Stimulated activated CD4-positive, alpha-beta T cell treated with anti-CD3 and anti-CD28 coated beads, Interleukin-4, amount 100 ng/mL, for 1 hour (primary cell): ENCODE results near the gene ALDH1A2.
"Not testable (repeated sequence)": the region's sequence is repeated elsewhere in the genome, so short reads cannot be mapped to it uniquely, and the experiment has no call there.

Experiments
- DNase-seq: peaks from one replicate; pipeline ENCODE4 v3.0.0-alpha.2; 2020

Gene ALDH1A2

DNA sequence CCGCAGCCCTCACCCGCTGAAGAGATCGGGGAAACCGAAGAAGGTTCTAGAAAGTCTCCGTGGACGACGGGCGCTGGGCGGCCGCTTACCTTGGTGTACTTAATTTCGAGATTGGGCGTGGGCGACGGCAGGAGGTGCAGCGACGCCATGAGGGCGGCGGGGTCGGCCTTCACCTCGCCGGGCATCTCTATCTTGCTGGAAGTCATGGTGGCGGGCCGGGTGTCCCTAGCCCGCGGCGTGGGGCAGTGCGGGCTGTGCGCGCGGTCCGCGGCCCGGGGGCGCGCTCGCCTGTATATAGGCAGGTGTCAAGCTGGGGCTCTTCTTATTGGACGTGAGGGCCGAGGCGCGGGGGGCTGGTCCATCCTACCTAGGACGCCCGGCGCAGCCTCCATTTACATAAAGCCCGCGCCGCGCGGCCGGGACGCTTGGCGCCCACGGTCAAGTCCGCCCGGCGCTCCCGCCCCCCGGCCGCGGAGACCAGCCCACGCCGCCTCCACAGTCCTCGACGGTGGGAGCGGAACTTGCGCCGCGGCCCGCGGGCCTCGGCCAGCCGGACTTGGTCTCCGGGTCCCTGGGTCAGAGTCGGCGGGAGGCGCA, at the start of gene ALDH1A2:
Gene ALDH1A2 (minus strand): TSS at position 267 of the 597 bp plus-strand sequence. CDS start 61 bp downstream, at position 206.
- peak; percentile 18 for DNase-seq

DNA sequence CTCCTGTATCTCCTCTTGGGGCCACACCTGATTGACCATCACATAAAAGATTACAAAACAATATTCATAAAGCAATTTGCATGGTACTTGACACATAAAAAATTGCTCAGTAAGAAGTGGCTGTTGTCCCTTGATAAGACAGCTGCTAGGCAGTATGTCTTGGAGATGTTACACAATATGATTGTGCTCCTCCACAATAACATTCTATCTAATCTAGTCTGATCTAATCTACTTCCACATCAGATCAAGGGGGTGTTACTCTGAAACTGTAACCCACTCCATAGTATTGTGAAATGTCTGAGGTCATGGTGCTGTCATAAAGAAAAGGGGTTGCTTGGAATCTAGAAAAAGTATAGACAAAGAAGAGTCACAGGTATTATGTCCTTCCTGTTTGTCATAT, 49.3 kb upstream of the ALDH1A2 start:
- DNase-seq: no peak

DNA sequence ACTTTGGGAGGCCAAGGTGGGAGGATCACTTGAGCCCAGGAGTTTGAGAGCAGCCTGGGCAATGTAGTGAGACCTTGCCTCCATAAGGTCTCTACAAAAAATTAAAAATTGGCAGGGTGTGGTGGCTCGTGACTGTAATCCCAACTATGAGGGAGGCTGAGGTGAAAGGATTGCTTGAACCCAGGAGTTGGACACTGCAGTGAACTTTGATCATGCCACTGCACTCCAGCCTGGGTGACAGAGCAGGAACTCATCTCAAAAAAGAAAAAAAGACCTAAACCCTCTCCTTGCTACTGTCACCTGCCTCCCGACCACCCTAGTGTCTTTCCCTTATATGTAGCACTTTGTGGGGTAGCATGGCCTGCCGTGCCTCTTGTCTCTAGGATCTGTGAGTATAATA, 48.9 kb upstream of the ALDH1A2 start:
- DNase-seq: no peak

DNA sequence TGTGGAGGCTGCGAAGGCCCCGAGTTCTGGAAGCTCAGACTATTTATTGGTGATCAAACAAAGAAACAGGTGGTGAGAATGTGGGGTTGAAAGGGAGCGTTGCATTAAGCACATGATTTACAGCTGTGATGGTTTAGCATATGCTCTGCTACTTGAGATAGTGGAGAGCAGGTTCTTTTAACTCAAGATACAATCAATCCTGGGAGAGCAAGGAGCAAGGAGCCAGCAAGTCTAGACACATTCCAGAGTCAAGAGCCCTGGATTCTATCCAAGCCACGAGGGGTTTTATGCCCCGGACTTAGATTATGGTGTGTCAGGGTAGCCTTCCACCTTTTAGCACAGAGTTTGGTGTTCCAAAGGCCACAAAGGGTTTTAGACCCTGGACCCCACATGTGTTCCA, 47.8 kb upstream of the ALDH1A2 start:
- not testable (repeated sequence) for DNase-seq

DNA sequence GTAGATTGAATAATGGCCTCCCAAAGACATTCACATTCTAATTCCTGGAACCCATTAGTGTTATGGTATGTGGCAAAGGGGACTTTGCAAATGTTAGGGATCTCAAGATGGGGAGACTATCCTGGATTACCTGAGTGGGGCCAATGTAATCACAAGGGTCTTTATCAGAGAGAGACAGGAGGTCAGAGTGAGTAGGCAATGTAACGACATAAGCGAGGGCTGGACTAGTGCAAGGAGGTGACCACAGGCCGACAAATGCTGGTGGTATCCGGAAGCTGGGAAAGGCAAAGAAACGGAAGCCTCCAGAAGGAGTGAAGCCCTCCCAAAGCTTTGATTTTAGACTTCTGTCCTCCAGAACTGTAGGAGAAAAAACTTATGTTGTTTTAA, 46.2 kb upstream of the ALDH1A2 start:
- DNase-seq: no peak

DNA sequence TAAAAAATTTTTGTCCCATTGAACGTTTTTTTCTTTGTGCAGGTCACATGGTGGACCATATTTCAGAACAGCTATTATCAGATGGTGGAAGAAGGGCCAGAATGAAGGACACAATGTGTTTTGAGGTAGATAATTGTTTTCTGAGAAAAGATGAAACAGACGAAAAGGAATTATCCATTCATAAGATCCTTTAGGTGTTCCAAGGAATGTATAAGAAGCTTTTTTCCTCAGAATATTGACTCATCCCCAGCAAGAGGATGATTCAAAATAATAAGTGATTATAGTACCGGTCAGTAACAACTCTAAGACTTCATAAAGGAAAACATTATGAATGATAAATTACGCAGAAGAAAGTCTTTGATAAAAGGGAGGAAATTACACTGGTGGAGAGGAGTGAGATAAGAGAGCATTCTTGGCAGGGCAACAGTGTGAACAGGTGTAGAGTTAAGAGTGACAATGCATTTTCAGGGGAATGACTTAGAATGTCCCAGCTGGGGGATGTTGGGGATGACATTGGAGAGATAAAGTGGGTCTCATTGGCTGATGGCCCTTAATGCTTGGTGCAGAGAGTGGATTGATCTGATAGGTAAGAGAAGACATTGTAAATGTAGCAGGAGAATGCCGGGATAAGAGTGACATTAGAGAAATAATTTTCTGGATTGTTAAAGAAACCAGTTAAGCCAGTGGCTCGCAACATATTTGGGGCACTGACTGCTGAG, 45.6 kb upstream of the ALDH1A2 start:
- DNase-seq: no peak

DNA sequence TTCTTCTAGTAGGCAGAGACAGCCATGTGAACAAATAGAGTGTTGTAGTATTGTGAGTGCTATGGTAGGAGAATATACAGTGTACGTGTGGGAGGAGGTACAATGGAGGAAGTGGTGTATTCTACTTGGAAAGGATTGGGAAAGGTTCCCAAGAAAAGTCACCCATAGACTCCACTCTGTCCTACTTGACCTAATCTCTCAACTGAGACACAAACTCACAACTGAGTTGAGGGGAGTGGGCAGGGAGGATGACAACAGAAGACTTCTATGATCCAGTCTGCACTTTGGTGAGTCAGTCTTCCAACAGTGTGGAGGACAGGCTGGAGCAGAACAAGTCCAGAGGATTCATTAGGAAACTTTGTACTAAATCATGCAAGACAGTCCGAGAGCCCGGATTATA, 43.9 kb upstream of the ALDH1A2 start:
- DNase-seq: no peak

DNA sequence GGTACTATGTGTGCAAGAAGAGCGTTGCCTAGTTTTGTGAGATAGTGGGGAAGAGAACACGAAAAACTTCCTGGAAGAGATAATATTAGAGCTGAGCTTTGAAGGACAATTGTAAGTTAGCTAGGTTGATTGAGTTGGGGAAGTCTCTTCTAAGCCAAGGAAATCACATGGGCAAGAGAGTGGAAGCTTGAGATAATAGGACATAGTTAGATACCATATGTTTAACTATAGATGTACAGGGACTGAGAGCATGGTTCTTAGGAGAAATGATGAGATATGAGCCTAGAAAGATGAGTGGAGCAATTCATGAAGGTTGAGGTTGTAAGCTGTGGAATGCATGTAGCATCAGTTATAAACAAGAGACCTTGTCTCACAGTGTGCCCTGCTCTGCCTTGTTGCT, 42.6 kb upstream of the ALDH1A2 start:
- DNase-seq: no peak

DNA sequence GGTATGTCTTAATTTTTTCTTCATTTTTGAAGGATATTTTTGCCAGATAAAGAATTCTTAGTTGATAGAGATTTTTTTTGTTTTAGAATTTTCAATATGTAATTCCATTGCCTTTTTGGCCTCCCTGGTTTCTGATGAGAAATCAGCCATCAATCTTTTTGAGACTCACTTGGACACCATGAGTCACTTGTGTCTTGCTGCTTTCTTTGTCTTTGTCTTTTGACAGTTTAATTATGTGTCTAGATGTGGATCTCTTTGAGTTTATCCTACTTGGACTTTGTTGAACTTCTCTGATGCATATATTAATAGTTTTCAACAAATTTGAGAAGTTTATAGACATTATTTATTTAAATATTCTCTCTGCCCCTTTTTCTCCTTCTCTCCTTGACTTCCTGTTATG, 38.0 kb upstream of the ALDH1A2 start:
- DNase-seq: no peak

DNA sequence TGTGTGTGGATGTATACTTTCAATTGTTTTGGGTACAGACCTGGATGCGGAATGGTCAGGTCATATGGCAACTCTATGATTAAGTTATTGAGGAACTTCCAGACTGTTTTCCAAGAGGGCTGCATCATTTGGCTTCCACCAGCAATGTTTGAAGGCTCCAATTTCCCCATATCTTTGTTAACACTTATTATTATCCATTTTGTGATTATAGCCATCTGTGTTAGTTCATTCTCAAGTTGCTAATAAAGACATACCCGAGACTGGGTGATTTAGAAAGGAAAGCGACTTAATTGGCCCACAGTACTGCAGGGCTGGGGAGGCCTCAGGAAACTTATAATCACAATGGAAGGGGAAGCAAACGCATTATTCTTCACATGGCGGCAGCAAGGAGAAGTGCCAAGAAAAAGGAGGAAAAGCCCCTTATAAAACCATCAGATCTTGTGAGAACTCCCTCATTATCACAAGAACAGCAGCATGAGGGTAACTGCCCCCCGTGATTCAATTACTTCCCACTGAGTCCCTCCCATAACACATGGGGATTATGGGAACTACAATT, 31.1 kb upstream of the ALDH1A2 start:
- DNase-seq: no peak

DNA sequence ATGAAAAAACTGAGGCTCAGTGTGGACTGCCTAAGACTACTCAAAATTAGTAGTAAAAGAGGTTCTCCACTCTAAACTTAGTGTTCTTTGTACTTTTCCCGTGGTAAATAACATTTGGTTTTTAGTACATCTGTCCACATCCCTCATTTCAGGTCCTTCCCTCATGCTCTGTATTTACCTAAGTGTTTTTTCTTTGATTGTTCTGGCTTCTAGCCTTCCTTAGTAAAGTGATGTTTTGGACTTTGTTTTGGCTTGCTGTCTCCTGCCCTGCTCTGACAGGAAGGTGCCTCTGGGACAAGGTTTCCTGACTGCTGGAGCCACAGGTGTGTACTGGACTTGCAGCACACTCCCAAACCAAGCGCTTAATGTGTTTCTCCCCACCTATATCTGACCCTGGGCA, 29.9 kb upstream of the ALDH1A2 start:
- no peak for DNase-seq

DNA sequence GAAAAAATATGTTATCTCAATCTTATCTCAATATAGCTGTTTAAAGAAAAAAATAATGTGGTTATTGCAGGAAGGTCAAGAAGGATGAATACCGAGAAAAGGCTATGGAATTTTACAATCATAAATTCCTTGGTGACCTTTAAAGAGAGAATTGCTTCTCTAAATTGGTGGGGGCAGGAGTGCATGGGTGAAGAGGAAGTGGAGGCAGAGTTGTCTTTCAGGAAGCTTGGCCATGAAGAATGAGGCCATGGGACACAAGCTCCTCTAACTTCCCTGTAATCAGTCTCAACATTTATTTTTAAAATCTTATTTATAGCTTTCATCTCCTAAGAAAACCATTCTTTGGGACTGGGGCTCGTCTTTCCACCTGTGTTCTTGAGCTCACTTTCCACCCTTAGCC, 22.4 kb upstream of the ALDH1A2 start:
- no peak for DNase-seq

DNA sequence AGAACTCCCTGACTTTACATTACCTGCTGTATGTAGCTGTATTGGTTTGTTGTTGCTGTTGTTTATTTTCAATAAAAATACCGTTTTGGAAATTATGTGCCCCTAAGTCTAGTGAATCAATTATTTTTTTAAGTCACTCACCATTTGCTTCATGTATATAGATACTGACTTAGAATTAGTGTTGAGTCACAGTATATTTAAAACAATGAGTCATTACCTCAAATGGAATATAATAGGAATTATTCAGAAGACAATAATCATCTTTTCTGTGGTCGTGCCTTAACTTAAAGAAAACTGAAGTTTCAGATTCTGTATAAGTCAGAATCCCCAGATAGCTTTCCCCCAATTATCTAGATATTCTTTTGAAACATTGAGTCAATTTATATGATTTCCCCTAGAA, 21.0 kb upstream of the ALDH1A2 start:
- DNase-seq: no peak

DNA sequence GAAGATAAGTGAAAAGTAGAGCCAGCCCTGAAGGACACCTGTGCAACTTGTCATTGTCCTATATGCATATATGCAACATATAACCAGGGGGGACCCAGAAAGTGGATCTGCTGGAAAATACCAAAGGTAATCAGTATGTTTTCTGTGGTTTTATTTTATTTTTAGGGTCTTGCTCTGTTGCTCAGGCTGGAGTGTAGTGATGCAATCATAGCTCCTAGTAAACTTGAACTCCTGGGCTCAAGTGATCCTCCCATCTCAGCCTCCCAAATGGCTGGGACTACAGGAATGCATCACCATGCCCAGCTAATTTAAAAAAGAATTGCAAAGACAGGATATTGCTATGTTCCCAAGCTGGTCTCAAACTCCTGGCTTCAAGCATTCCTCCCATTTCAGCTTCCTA, 18.0 kb upstream of the ALDH1A2 start:
- DNase-seq: no peak

DNA sequence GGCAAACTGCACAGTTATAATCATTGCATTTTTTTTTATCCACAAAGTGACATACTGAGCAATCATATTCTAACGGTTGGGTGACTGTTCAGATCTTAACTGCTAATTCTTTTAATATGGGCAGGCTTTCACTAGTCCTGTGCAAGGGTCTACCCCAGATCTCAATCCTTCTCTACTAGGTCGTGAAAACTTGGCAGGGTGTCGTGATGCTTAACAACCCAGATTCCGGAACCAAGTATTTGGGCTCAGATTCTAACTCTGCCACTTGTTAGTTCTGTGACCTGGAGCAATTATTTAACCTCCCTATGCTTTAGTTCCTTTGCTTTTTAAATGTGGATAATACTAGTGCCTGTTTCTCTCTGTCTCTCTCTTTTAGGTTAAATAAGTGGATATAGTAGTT, 16.4 kb upstream of the ALDH1A2 start:
- DNase-seq: no peak

DNA sequence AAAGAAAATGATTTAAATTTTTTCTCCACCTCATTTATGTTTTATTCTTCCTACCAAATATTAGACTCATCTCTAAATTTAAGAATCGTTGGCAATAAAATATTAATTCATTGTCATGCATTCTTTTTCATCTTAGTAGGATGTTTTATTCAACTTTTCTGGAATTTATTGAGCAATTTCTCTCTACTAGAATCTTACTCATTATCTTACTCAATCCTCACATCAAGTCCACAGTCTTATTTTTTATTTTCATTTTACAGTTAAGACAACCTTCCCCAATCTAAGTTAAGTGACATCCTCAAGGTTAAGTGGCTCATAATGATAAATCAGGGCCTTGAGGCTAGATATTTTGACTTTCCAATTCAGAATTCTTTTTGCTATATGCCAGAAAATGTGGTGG, 15.9 kb upstream of the ALDH1A2 start:
- DNase-seq: no peak

DNA sequence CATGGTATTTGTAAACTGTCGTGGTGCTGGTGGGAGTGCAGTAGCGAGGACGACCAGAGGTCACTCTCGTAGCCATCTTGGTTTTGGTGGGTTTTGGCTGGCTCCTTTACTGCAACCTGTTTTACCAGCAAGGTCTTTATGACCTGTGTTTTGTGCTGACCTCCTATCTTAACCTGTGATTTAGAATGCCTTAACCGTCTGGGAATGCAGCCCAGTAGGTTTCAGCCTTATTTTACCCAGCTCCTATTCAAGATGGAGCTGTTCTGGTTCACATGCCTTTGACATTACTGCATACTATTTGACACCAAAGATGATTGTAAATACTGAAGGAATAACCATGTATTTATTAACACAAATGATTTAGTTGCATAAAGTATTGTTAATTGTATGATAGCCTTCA, 15.4 kb upstream of the ALDH1A2 start:
- not testable (repeated sequence) for DNase-seq

DNA sequence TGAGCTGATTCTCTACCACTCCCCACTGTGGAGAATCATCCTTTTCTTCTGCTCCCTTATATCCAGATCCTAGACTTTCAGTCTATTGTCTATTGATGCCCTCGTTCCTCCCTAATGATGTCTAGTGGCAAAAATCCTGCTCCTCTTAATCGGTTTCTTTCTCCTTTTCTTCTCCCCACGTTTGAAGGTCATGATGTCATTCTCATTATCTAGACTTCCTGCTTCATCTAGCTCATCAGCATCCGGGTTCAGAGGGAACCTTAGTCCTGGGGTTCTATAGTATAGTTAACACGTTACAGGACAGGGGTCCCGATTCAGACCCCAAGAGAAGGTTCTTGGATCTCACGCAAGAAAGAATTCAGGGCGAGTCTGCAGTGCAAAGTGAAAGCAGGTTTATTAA, 14.9 kb upstream of the ALDH1A2 start:
- no peak for DNase-seq

DNA sequence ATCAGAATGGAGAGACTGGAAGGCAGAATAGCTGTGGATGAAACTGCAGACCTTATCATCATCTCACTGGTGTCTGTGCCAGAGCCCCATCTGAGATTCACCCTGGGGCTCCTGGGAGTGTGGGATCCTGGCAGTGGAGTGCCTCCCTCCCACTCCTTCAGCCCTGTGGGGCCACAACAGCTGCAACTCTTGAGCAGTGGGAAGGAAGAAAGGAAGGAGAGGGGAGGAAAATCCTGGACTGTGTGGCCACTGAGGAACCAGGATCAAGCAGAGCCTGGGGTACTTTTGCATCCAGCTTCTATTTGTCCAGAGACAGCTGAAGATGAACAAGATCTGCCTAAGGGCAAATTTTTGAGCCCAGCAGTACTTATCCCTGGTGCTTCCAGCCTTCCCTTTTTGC, 13.1 kb upstream of the ALDH1A2 start:
- DNase-seq: no peak

DNA sequence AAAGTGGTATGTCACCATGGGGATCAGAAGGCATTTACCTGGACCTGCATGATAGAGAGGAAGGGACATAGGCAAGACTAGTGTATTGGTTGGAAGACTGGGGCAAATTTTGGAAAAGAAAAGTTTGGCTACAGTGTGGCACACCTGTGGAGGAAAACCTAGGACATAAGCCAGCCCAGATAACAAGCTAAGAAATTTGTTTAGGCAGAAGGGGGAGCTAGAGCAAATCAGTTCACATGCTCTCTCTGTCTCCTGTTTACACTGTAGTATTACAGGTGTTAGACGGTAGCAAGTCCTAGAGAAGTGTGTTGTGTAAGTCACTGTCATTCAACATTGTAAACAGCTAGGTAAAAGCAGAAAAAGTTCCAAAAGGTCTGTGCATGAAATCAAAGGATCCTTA, 11.9 kb upstream of the ALDH1A2 start:
- DNase-seq: no peak

DNA sequence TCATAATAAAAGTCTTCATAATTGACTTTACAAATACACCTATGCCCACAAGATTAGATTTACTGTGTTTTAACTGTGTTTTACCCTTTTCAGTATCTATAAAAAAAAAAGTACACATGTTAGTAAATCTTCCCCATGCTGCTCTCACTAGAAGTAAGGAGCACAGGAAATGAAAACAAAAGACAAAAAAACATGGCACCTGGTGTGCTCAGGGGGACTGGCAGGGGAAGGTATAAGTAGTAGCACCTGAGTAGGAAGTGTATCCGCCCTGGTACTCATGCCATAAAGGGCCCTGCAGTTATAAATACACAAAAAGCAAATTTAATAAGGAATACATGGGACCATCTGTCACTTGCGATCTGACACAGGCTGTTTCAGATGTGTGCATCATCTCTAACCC, 8.9 kb upstream of the ALDH1A2 start:
- no peak for DNase-seq

DNA sequence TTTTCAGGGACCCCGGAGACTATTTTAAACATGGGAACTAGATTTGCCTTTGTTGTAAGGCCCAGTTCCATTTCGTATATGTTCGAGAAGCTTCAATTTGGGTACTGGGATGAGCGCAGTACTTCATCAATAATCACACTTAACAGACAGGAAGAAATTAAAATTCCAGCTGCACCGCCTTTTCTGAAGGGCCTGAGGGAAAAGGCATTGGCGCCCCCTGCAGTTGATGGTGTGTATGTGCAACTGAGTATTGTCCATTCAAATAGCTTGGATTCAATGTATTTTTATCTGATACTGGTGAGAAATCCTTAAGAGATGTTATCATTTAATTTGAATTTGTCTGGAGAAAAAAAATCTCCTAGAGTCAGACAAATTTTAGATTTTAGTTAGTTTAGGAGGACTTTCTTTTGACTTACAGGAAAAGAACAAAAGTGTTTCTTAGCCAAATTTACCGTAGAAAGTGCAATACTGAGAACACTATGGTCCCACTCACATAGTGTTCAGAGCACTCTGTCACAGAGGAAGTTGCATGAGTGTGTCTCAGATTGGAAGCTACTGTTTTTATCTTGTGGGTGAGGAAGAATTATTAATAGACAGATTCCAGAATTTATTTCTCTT, 5.4 kb upstream of the ALDH1A2 start:
- DNase-seq: peak; percentile 50

DNA sequence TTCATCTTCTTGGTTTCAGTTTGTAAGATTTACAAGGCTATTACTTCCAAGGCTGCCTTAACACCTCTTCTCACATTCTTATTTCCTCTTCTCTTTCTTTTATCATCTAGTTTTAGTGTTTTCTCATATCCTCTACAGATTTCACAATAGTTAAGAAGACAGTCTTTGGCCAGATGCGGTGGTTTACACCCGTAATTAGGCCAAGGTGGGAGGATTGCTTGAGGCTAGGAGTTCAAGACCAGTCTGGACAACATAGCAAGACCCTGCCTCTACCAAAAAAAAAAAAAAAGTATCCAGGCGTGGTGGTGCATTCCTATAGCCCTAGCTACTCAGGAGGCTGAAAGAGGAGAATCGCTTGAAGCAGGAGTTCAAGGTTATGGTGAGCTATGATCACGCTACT, 3.5 kb upstream of the ALDH1A2 start:
- no peak for DNase-seq
